GM19238 (cell line): Measurements from ENCODE around the gene ACSM6.

Experiments
- DNase-seq: peaks from one replicate; pipeline ENCODE4 v3.0.0; 2011; ENCODE audit warnings: low spot score; ENCODE audit not compliant: insufficient read length

The ACSM6 gene

DNA sequence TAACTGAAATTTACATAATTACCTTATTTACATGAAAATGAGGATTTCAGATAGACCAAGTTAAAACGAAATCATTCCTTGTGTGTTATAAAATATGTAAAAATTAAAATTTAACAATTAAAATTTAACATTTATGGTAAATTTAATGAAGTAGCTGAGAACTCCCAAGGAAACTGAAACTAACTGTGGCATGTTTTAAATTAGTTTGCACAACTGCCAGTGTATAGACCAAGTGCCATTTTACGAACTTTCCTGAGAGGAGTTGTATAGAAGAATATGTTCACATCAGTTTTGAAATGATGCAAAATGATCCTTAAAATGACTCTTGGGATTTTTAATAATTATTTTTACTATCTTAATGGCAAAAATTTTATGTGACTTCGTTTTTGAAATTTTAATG is 73.2 kb downstream of the ACSM6 start:
- no peak for DNase-seq

DNA sequence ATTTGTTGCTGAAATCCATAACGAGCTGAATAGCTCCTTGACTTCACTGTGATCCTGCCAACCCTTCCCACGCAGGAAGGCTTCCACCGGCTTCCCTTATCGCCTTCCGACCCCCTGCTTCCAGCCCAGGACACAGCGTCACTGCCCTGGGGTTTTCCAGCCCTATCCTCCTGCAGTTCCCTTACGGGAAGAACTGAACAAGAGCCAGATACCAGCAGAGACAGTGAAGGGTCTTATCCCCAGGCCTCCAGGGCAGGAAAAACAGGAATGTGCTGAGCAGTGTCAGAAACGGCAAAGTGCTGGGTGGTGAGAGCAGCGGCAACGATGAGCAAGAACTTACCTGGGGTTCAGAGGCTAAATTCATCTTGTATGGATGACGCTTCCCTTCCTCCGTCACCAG is 74.4 kb downstream of the ACSM6 start:
- DNase-seq: no peak

- no peak for DNase-seq
These were observed 79.6 kb downstream of the ACSM6 start for GRCh38 chr10:95273393-95274312.

DNA sequence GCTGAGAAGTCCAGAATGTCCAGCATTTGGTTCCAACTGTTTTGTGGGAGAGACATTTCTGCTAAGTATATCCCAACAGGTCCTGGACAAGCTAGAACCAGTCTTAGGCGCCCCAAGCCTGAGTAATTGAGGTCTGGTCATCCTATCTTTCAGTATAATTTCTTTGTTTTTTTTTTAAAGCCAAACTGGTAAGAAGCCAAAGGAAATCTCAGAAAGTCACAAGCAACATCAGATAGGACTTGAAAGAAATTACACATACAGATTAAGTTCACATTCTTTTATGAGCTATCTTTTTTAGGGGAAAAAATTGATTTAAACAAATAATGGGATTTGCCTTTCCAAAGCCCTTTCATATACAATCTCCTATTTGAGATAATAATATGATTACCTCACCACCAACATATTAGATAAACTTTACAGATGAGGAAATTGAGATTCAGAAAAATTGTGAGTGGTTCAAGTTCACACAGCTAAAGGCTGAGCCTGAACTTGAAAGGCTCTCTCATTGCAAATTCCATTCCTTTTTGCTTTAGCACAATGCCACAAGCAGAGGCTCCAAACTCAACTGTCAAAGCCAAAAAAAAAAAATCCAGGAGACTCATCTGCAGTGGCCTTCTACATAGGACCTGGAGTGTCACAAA is 81.8 kb downstream of the ACSM6 start:
- DNase-seq: no peak

GRCh38 chr10:95276367-95277200 is 82.5 kb downstream of the ACSM6 start:
- no peak for DNase-seq

- no peak for DNase-seq
These were observed 83.1 kb downstream of the ACSM6 start for GRCh38 chr10:95277201-95277570.

- DNase-seq: no peak
These were observed 83.6 kb downstream of the ACSM6 start for GRCh38 chr10:95277614-95278013.
